GM12872 (cell line): Measurements from ENCODE around the gene CTNNBL1.

ENCODE experiments used
- CTCF ChIP-seq: IDR thresholded peaks from 3 replicates; pipeline ENCODE4 v1.5.1; 2011; ENCODE audit warnings: low read depth, mild to moderate bottlenecking, low read length, moderate library complexity; ENCODE audit not compliant: insufficient read depth

Gene CTNNBL1

GRCh38 chr20:37853823-37854375 lies 160.1 kb downstream of the CTNNBL1 start:
- TF ChIP-seq CTCF, result no peak

GRCh38 chr20:37856932-37857660 lies 163.3 kb downstream of the CTNNBL1 start:
- no peak for TF ChIP-seq CTCF

- no peak for TF ChIP-seq CTCF
These were observed 165.8 kb downstream of the CTNNBL1 start for GRCh38 chr20:37859406-37860171.

GRCh38 chr20:37863289-37863688 lies 169.5 kb downstream of the CTNNBL1 start:
- no peak for TF ChIP-seq CTCF

GRCh38 chr20:37864298-37864697 lies 170.5 kb downstream of the CTNNBL1 start:
- no peak for TF ChIP-seq CTCF

- TF ChIP-seq CTCF, result no peak
These were observed 172.2 kb downstream of the CTNNBL1 start for GRCh38 chr20:37866051-37866450.

- no peak for TF ChIP-seq CTCF
These were observed 173.7 kb downstream of the CTNNBL1 start for GRCh38 chr20:37867289-37868195.
